Tibial artery (tissue), 4 donors: ENCODE results near the gene ZNRD2.

Experiments
- DNase-seq, 2 donors: peaks; one replicate each; pipeline ENCODE4 v3.0.0-alpha.2; 2019
- H3K27ac ChIP-seq, 2 donors: fragments of 200-600 bp; sonication (generic) in 1 of 2; 1 replicate in 1 of 2; 2 replicates in 1 of 2; pipeline ENCODE4 v1.5.1; 2018 to 2019; ENCODE audit warnings: mild to moderate bottlenecking in 1 of 2
- H3K27me3 ChIP-seq, 2 donors: fragments of 200-600 bp; sonication (generic) in 1 of 2; one replicate each; pipeline versions ENCODE4 v1.5.1 to v1.6.0; 2016 to 2019
- H3K36me3 ChIP-seq, 3 donors: fragments of 200-600 bp; sonication (generic) in 2 of 3; one replicate each; pipeline ENCODE4 v1.5.1; 2016 to 2019; ENCODE audit warnings: mild to moderate bottlenecking in 2 of 3
- H3K4me1 ChIP-seq, 4 donors: fragments of 200-600 bp; sonication (generic) in 2 of 4; 1 replicate in 3 of 4; 2 replicates in 1 of 4; pipeline ENCODE4 v1.5.1; 2016 to 2019
- H3K4me3 ChIP-seq, 2 donors: fragments of 200-600 bp; sonication (generic) in 1 of 2; 1 replicate in 1 of 2; 2 replicates in 1 of 2; pipeline ENCODE4 v1.5.1; 2018 to 2019; ENCODE audit warnings: mild to moderate bottlenecking in 2 of 2
- H3K9me3 ChIP-seq, 3 donors: fragments of 200-600 bp; sonication (generic) in 1 of 3; one replicate each; pipeline ENCODE4 v1.5.1; 2016 to 2019
- intact Hi-C: fragments of 100-400 bp; cut with DNase I; formaldehyde crosslinking; loops from one replicate; pipeline ENCODE4 v1.15.0; 2023; ENCODE audit warnings: low total_unique reads
- TF ChIP-seq, protein P1 (sequence below), 2 experiments: fragments of 200-600 bp in 1 of 2; fragments of 450-650 bp in 1 of 2; IDR thresholded peaks; one replicate each; pipeline ENCODE4 v1.5.1; 2017 to 2019; ENCODE audit warnings: antibody characterized with exemption in 2 of 2, mild to moderate bottlenecking in 1 of 2, moderate library complexity in 1 of 2

ZNRD2 gene

DNA sequence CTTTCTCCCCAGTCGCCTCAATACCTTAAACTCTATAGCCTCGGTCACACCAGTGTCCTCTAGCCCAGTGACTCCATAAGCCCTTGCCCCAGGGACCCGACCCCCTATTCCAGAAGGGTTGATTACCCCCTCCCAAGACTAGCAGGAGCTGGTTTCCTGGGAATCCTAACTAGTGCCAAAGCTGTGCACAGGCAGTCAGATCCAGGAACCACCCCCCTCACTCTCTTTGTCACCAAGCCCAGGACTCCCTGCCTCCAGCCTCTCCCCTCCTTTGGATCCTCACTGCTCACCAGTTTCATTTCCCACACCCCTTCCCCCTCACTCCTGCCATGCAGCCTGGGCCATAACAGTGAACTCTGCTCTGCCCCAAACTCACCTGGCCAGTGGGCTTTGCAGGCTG, 21.9 kb upstream of the ZNRD2 start:
- no peak overlapping the region for H3K27ac ChIP-seq
- peaks cover 0 to 95% (median 53%) of the 10 kb centered on the region in 3 donors for H3K36me3 ChIP-seq
- no peak for DNase-seq
- H3K9me3 ChIP-seq: no peaks in the 10 kb centered on the region
- intact Hi-C loops: no loop called here
- TF ChIP-seq, protein P1, sequence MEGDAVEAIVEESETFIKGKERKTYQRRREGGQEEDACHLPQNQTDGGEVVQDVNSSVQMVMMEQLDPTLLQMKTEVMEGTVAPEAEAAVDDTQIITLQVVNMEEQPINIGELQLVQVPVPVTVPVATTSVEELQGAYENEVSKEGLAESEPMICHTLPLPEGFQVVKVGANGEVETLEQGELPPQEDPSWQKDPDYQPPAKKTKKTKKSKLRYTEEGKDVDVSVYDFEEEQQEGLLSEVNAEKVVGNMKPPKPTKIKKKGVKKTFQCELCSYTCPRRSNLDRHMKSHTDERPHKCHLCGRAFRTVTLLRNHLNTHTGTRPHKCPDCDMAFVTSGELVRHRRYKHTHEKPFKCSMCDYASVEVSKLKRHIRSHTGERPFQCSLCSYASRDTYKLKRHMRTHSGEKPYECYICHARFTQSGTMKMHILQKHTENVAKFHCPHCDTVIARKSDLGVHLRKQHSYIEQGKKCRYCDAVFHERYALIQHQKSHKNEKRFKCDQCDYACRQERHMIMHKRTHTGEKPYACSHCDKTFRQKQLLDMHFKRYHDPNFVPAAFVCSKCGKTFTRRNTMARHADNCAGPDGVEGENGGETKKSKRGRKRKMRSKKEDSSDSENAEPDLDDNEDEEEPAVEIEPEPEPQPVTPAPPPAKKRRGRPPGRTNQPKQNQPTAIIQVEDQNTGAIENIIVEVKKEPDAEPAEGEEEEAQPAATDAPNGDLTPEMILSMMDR (IDR thresholded peaks at IDR 0.05): no peak
- H3K27me3 ChIP-seq: no peaks in the 10 kb centered on the region
- peaks cover 0 to 7% (median 4%) of the 10 kb centered on the region in 4 donors for H3K4me1 ChIP-seq
- no peak overlapping the region for H3K4me3 ChIP-seq

- no peak for DNase-seq
- H3K9me3 ChIP-seq: no peaks in the 10 kb centered on the region
- H3K36me3 ChIP-seq: peaks cover 0 to 95% (median 54%) of the 10 kb centered on the region in 3 donors
- intact Hi-C loops: no loop called here
- H3K27me3 ChIP-seq: no peaks in the 10 kb centered on the region
- no peak overlapping the region for H3K27ac ChIP-seq
- H3K4me1 ChIP-seq: peaks cover 0 to 14% (median 9%) of the 10 kb centered on the region in 4 donors
- TF ChIP-seq, protein P1 (IDR thresholded peaks at IDR 0.05): no peak
- no peak overlapping the region for H3K4me3 ChIP-seq
Observed at GRCh38 chr11:65549096-65549495, 21.2 kb upstream of the ZNRD2 start.

- intact Hi-C loops: no loop called here
- H3K4me1 ChIP-seq: peaks cover 0 to 36% (median 33%) of the 10 kb centered on the region in 4 donors
- H3K4me3 ChIP-seq: no peak overlapping the region
- H3K9me3 ChIP-seq: no peaks in the 10 kb centered on the region
- no peaks in the 10 kb centered on the region for H3K27me3 ChIP-seq
- no peak for DNase-seq
- H3K27ac ChIP-seq: no peak overlapping the region
- TF ChIP-seq, protein P1 (IDR thresholded peaks at IDR 0.05): peak; percentile 23 to 41
- peaks cover 0 to 69% (median 44%) of the 10 kb centered on the region in 3 donors for H3K36me3 ChIP-seq
Observed at GRCh38 chr11:65551572-65552387, 18.5 kb upstream of the ZNRD2 start.

- no peak for DNase-seq
- no peak overlapping the region for H3K27ac ChIP-seq
- intact Hi-C loops: no loop called here
- no peaks in the 10 kb centered on the region for H3K9me3 ChIP-seq
- peaks cover 0 to 63% (median 38%) of the 10 kb centered on the region in 3 donors for H3K36me3 ChIP-seq
- no peaks in the 10 kb centered on the region for H3K27me3 ChIP-seq
- peaks cover 0 to 42% (median 37%) of the 10 kb centered on the region in 4 donors for H3K4me1 ChIP-seq
- no peak overlapping the region for H3K4me3 ChIP-seq
- TF ChIP-seq, protein P1 (IDR thresholded peaks at IDR 0.05): no peak
Observed at GRCh38 chr11:65552388-65552951, 17.8 kb upstream of the ZNRD2 start.

DNA sequence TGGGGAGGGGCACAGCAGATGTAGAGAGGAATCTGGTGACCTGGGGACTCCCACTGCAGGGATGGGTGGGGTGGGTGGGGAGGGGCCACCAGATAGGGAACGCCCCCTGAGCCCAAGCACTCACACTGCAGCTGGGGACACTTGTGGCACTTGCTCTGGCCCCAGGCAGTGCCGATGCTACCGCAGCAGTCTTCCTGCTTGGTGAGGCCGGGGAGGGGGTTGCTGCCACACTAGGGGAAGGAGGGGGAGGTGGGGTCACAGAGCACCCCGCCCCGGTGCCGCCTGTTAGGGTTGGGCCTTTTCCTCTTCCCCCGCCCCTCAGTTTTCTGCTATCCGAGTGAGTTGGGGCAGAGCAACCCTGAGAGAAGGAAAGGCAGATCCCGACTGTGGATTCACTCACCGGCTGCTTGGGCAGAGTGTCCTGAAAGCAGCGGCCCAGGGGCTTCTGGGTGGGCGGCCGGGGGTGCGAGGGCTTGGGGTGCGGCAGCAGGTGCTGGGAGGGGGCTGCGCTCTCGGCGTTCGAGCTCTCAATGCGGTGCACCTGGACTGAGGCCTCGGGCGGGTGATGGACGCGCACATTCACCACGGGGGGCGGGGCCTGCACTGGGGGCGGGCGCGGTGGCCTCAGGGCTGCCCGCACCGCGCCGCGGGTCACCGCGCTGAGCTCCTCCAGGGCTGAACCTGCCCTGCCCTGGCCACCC, 16.8 kb upstream of the ZNRD2 start:
- Histone ChIP-seq H3K36me3 (peaks cover 0 to 53% (median 33%) of the 10 kb centered on the region in 3 donors), H3K27me3 (no peaks in the 10 kb centered on the region), H3K9me3 (no peaks in the 10 kb centered on the region), H3K4me1 (peaks cover 0 to 42% (median 38%) of the 10 kb centered on the region in 4 donors), H3K27ac (peak overlapping the region; percentile 96 to 98), H3K4me3 (no peak overlapping the region)
- no peak for DNase-seq
- TF ChIP-seq, protein P1 (IDR thresholded peaks at IDR 0.05): no peak
- intact Hi-C loops: no loop called here
